ENCODE results near the gene DLD. TPM values are rescaled to one million over a fixed set of nuclear protein-coding genes. Genes with fewer than 3 reads are reported as not detected.
"Not testable (repeated sequence)": the region's sequence is repeated elsewhere in the genome, so short reads cannot be mapped to it uniquely, and the experiment has no call there.

DLD gene
- total and polyA plus RNA-seq, 4 donors = 19.3 to 101 (median 80.2) TPM

GRCh38 chr7:107884066-107884818, 6.7 kb upstream of the DLD start:
- Histone ChIP-seq H3K4me3 (no peak overlapping the region), H3K27ac (ENCODE audit: low read depth in 1 of 2, low read length in 1 of 2) (no peak overlapping the region), H3K9ac (ENCODE audit: insufficient read depth in 1 of 2, low read length in 2 of 2) (no peak overlapping the region), H3K36me3 (ENCODE audit: control insufficient read depth in 4 of 4, insufficient read depth in 4 of 4, low read length in 4 of 4) (no peaks in the 10 kb centered on the region), H3K4me1 (ENCODE audit: control insufficient read depth in 5 of 5, insufficient read depth in 5 of 5, low read length in 5 of 5) (no peaks in the 10 kb centered on the region), H3K9me3 (ENCODE audit: control insufficient read depth in 4 of 4, insufficient read depth in 3 of 4, low read length in 3 of 4) (no peaks in the 10 kb centered on the region), H3K27me3 (ENCODE audit: control insufficient read depth in 3 of 3, insufficient read depth in 3 of 3, low read length in 2 of 3) (peaks cover 0 to 4% (median 0%) of the 10 kb centered on the region in 3 donors)
- whole genome bisulfite sequencing, 2 donors = 76 to 81% methylated on average over 6 of the region's 6 CpGs
- no peak for DNase-seq
- no peak for TF ChIP-seq CTCF (IDR thresholded peaks at IDR 0.05; ENCODE audit: control extremely low read depth, extremely low read depth)
- ATAC-seq (ENCODE audit: insufficient read depth, low FRiP score) = no peak

- H3K4me3 ChIP-seq; ATAC-seq (ENCODE audit: insufficient read depth, low FRiP score); H3K27me3 ChIP-seq (ENCODE audit: control insufficient read depth in 3 of 3, insufficient read depth in 3 of 3, low read length in 2 of 3); H3K9ac ChIP-seq (ENCODE audit: insufficient read depth in 1 of 2, low read length in 2 of 2); H3K9me3 ChIP-seq (ENCODE audit: control insufficient read depth in 4 of 4, insufficient read depth in 3 of 4, low read length in 3 of 4); H3K36me3 ChIP-seq (ENCODE audit: control insufficient read depth in 4 of 4, insufficient read depth in 4 of 4, low read length in 4 of 4); H3K27ac ChIP-seq (ENCODE audit: low read depth in 1 of 2, low read length in 1 of 2); DNase-seq: not testable (repeated sequence)
- peaks cover 0 to 15% (median 8%) of the 10 kb centered on the region in 5 donors for H3K4me1 ChIP-seq (ENCODE audit: control insufficient read depth in 5 of 5, insufficient read depth in 5 of 5, low read length in 5 of 5)
- 94% methylated on average over 20 to 22 of the region's 22 CpGs for WGBS, 2 donors
Observed at GRCh38 chr7:107887827-107888226, 3.2 kb upstream of the DLD start.

GRCh38 chr7:107889992-107890391, 991 bp upstream of the DLD start:
- DNase-seq (no peak), ATAC-seq (ENCODE audit: insufficient read depth, low FRiP score) (no peak)
- Histone ChIP-seq H3K27me3 (ENCODE audit: control insufficient read depth in 3 of 3, insufficient read depth in 3 of 3, low read length in 2 of 3) (peaks cover 0 to under 1% (median 0%) of the 10 kb centered on the region in 3 donors), H3K4me1 (ENCODE audit: control insufficient read depth in 5 of 5, insufficient read depth in 5 of 5, low read length in 5 of 5) (peaks cover 0 to 22% (median 16%) of the 10 kb centered on the region in 5 donors), H3K4me3 (no peak overlapping the region), H3K27ac (ENCODE audit: low read depth in 1 of 2, low read length in 1 of 2) (peak overlapping the region in 1 of 2 donors; percentile 93), H3K36me3 (ENCODE audit: control insufficient read depth in 4 of 4, insufficient read depth in 4 of 4, low read length in 4 of 4) (peaks cover 0 to 7% (median 7%) of the 10 kb centered on the region in 4 donors), H3K9ac (ENCODE audit: insufficient read depth in 1 of 2, low read length in 2 of 2) (no peak overlapping the region), H3K9me3 (ENCODE audit: control insufficient read depth in 4 of 4, insufficient read depth in 3 of 4, low read length in 3 of 4) (no peaks in the 10 kb centered on the region)
- WGBS, 2 donors = 73 to 78% methylated on average over 3 of the region's 3 CpGs
- TF ChIP-seq CTCF (IDR thresholded peaks at IDR 0.05; ENCODE audit: control extremely low read depth, extremely low read depth) = no peak

- no peak for ATAC-seq (ENCODE audit: insufficient read depth, low FRiP score)
- Histone ChIP-seq H3K36me3 (ENCODE audit: control insufficient read depth in 4 of 4, insufficient read depth in 4 of 4, low read length in 4 of 4) (peaks cover 0 to 12% (median 8%) of the 10 kb centered on the region in 4 donors), H3K27me3 (ENCODE audit: control insufficient read depth in 3 of 3, insufficient read depth in 3 of 3, low read length in 2 of 3) (no peaks in the 10 kb centered on the region), H3K4me3 (peak overlapping the region; percentile 13), H3K4me1 (ENCODE audit: control insufficient read depth in 5 of 5, insufficient read depth in 5 of 5, low read length in 5 of 5) (peaks cover 0 to 22% (median 16%) of the 10 kb centered on the region in 5 donors), H3K9ac (ENCODE audit: insufficient read depth in 1 of 2, low read length in 2 of 2) (peak overlapping the region; percentile 90 to 98), H3K9me3 (ENCODE audit: control insufficient read depth in 4 of 4, insufficient read depth in 3 of 4, low read length in 3 of 4) (no peaks in the 10 kb centered on the region), H3K27ac (ENCODE audit: low read depth in 1 of 2, low read length in 1 of 2) (peak overlapping the region; percentile 93 to 97)
- 6 to 10% methylated on average over 7 of the region's 7 CpGs for WGBS, 2 donors
- DNase-seq = no peak
- no peak for TF ChIP-seq CTCF (IDR thresholded peaks at IDR 0.05; ENCODE audit: control extremely low read depth, extremely low read depth)
Observed at GRCh38 chr7:107890493-107890961, 456 bp upstream of the DLD start.

Measured in lung (tissue), 12 donors.